Left kidney (tissue), 2 donors: Measurements from ENCODE around the gene FUZ. TPM values are rescaled to one million over a fixed set of nuclear protein-coding genes. Genes with fewer than 3 reads are reported as not detected.
A peak's percentile ranks its signal among the peaks of the same experiment; 100 is the strongest.

ENCODE experiments used
- DNase-seq: peaks from one replicate; pipeline ENCODE4 v3.0.0-alpha.2; 2013
- polyA plus RNA-seq: library from polyadenylated mRNA; unstranded; fragments of 120-200 nt; gene quantifications from one replicate; pipeline ENCODE4 v1.2.1, GENCODE V29; 2013; ENCODE audit not compliant: insufficient read length

FUZ gene
- polyA plus RNA-seq, 1 donor, result 33.9 TPM

GRCh38 chr19:49780861-49781260 is 32.2 kb downstream of the FUZ start:
- DNase-seq, result no peak

GRCh38 chr19:49779731-49780555 is 33.1 kb downstream of the FUZ start:
- DNase-seq, result no peak

GRCh38 chr19:49776371-49776764 is 36.7 kb downstream of the FUZ start:
- DNase-seq, result no peak

- no peak for DNase-seq
These were observed 37.2 kb downstream of the FUZ start for GRCh38 chr19:49775742-49776370.

GRCh38 chr19:49774969-49775368 is 38.1 kb downstream of the FUZ start:
- no peak for DNase-seq

DNA sequence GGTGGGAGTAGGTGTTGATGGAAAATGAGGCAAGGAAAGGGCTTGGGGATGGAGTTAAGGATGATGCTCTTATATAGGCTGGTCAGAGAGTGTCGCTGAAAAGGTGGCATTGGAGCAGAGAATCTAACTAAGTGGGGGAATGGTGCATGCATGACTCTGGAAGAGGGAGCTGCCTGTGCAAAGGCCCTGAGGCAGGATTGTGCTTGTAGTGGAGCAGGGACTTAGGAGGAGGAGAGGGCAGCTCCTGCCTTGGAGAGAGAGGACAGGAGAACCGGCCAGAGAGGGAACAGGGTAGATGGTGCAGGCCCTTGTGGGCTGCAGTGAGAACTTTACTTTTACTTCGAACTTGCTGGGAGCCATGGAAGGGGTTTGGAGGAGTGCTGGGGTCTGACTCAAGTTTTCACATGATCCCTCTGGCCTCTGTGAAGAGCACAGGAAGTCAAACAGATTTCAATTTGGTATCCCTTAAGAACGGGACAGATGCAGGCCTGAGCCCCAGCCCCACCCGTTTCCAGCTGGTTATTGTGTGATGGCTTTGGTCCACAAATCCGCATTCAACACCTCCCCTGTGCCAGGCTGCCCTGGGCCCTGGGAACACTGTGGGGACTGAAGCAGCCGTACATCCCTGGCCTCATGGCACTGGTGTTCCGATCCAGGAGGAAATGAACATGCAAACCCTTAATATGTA is 39.3 kb downstream of the FUZ start:
- DNase-seq, result no peak

GRCh38 chr19:49772850-49773432 is 40.2 kb downstream of the FUZ start:
- no peak for DNase-seq

DNA sequence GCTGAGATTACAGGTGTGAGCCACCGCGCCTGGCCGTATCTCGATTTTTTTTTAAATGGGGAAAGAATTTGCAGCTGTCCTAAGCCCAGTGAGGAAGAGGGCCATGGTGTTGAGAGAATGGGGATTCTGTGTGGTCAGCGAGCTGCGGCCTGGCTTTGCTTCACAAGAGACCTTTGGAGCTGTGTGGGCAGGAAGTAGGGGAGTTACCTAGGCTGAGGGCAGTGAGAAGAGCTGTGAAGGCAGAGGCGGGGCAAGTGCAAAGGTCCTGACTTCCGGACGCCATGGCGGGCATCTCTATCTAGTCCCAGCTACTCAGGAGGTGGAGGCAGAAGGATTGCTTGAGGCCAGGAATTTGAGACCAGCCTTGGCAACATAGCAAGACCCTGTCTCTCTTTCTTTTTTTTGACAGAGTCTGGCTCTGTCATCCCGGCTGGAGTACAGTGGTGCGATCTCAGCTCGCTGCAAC is 41.4 kb downstream of the FUZ start:
- no peak for DNase-seq

- no peak for DNase-seq
These were observed 42.6 kb downstream of the FUZ start for GRCh38 chr19:49770529-49770928.

DNA sequence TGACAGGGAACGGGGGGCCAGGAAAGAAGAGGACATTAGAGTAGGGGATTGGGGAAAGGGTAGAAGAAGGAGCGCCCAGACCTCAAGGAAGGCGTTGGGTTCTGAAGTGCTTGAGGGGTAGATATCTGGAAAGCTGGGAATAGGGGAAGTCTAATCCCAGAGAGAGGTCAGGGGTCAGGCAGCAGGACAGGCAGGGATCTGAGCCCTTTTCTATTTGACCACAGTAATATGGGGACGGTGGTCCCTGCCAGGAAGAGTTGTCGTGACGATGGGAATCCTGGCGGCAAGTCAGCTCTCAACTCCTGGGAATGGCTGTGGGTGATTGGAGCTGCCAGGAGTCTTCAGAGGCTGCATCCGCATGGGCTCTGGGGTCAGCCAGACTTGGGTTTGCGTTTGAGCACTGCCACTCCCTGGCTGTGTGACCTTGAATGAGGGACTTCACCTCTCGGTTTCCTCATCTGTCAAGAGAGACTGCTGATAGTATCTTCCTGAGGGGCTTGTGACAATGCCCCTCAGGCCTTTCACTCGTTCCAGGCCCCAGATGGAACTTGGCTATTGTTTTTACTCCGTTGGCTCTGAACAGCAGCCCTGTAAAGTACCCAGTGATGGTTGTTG is 45.0 kb downstream of the FUZ start:
- DNase-seq, result no peak

GRCh38 chr19:49767381-49767780 is 45.7 kb downstream of the FUZ start:
- no peak for DNase-seq

DNA sequence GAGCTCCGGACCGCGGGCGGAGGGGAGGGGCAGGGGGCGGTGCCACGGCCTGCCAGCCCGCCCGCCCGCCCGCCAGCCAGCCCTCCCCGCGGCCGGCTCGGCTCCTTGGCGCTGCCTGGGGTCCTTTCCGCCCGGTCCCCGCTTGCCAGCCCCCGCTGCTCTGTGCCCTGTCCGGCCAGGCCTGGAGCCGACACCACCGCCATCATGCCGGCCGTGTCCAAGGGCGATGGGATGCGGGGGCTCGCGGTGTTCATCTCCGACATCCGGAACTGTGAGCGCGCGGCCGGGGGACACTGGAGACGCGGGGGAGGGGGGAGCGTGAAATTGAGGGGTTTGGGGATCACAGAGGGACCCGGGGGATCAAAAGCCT is 46.2 kb downstream of the FUZ start, which contains the start of gene AP2A1:
Gene AP2A1, plus strand, starts transcription at position 72 of the 370 bp plus-strand sequence. Its CDS starts 133 bp downstream, at position 205.
- no peak for DNase-seq

GRCh38 chr19:49766007-49766929 is 46.8 kb downstream of the FUZ start:
- DNase-seq, result peak; percentile 100

- no peak for DNase-seq
These were observed 48.8 kb downstream of the FUZ start for GRCh38 chr19:49764341-49764740.

GRCh38 chr19:49763230-49763629 is 49.9 kb downstream of the FUZ start, which contains the start of gene TSKS:
Gene TSKS (minus strand): TSS chr19:49763306. CDS start chr19:49763247, 59 bp downstream.
- no peak for DNase-seq

- no peak for DNase-seq
These were observed 51.3 kb downstream of the FUZ start for GRCh38 chr19:49761625-49762311.

DNA sequence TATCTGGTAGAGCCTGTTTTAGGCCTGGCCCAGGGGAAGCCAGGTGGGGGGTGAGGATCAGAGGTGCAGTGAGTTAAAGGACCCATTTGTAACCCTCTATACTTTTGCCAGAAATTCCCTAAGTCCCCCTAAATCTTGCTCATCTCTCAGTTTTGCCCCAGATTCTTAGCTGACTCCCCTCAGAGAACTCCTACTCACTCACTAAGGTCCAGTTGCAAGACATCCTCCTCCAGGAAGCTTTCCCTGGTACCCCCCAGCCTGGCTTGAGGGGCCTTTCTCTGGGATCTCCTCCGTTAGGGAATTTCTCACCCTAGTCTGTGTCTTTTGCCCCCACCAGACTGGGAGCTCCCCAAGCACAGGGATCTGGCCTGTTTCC is 51.9 kb downstream of the FUZ start:
- DNase-seq, result no peak

- DNase-seq, result no peak
These were observed 54.8 kb downstream of the FUZ start for GRCh38 chr19:49758292-49758691.
